ENCODE measurements around the gene SPSB1. TPM values are rescaled to one million over a fixed set of nuclear protein-coding genes. Genes with fewer than 3 reads are reported as not detected.

SPSB1 gene
- total RNA-seq, 6 experiments from 2014 or later: 5.9 to 10.4 (median 8.6) TPM

- H3K9me3 Mint-ChIP-seq: no peaks in the 10 kb centered on the region
- TF ChIP-seq CTCF (IDR thresholded peaks at IDR 0.05): no peak; the same call in none of the 2 replicates
- no peak overlapping the region for H3K4me3 Mint-ChIP-seq
- peaks cover 19% of the 10 kb centered on the region for H3K4me1 Mint-ChIP-seq (ENCODE audit: low read depth)
- H3K36me3 Mint-ChIP-seq (ENCODE audit: low read depth): peaks cover 7% of the 10 kb centered on the region; the same call in 1 of the 2 replicates
- H3K27ac Mint-ChIP-seq: no peak overlapping the region
- no peak for DNase-seq
- H3K27me3 Mint-ChIP-seq (ENCODE audit: insufficient read depth): no peaks in the 10 kb centered on the region; the same call in 1 of the 2 replicates
Observed at GRCh38 chr1:9267352-9267686, 25.4 kb upstream of the SPSB1 start.

- H3K36me3 Mint-ChIP-seq (ENCODE audit: low read depth): peaks cover 7% of the 10 kb centered on the region; the same call in 1 of the 2 replicates
- H3K27ac Mint-ChIP-seq: no peak overlapping the region
- H3K9me3 Mint-ChIP-seq: no peaks in the 10 kb centered on the region
- H3K27me3 Mint-ChIP-seq (ENCODE audit: insufficient read depth): no peaks in the 10 kb centered on the region; the same call in 1 of the 2 replicates
- TF ChIP-seq CTCF (IDR thresholded peaks at IDR 0.05): no peak
- no peak for DNase-seq
- no peak overlapping the region for H3K4me3 Mint-ChIP-seq
- peaks cover 19% of the 10 kb centered on the region for H3K4me1 Mint-ChIP-seq (ENCODE audit: low read depth)
Observed at GRCh38 chr1:9267827-9268581, 24.7 kb upstream of the SPSB1 start.

- TF ChIP-seq CTCF (IDR thresholded peaks at IDR 0.05): no peak
- DNase-seq: no peak
- Mint-ChIP-seq H3K36me3 (ENCODE audit: low read depth) (peaks cover 7% of the 10 kb centered on the region; the same call in 1 of the 2 replicates), H3K27me3 (ENCODE audit: insufficient read depth) (no peaks in the 10 kb centered on the region; the same call in 1 of the 2 replicates), H3K9me3 (no peaks in the 10 kb centered on the region), H3K4me1 (ENCODE audit: low read depth) (peaks cover 19% of the 10 kb centered on the region), H3K4me3 (no peak overlapping the region), H3K27ac (no peak overlapping the region)
Observed at GRCh38 chr1:9269078-9269501, 23.6 kb upstream of the SPSB1 start.

- Mint-ChIP-seq H3K36me3 (ENCODE audit: low read depth) (peaks cover 6% of the 10 kb centered on the region; the same call in 1 of the 2 replicates), H3K4me3 (no peak overlapping the region), H3K9me3 (no peaks in the 10 kb centered on the region), H3K4me1 (ENCODE audit: low read depth) (peaks cover 20% of the 10 kb centered on the region), H3K27ac (no peak overlapping the region), H3K27me3 (ENCODE audit: insufficient read depth) (no peaks in the 10 kb centered on the region; the same call in 1 of the 2 replicates)
- no peak for TF ChIP-seq CTCF (IDR thresholded peaks at IDR 0.05)
- DNase-seq: no peak
Observed at GRCh38 chr1:9269721-9270120, 23.0 kb upstream of the SPSB1 start.

- no peak for DNase-seq
- Mint-ChIP-seq H3K4me1 (ENCODE audit: low read depth) (peaks cover 27% of the 10 kb centered on the region), H3K36me3 (ENCODE audit: low read depth) (no peaks in the 10 kb centered on the region; the same call in 1 of the 2 replicates), H3K9me3 (no peaks in the 10 kb centered on the region), H3K27me3 (ENCODE audit: insufficient read depth) (no peaks in the 10 kb centered on the region), H3K27ac (no peak overlapping the region), H3K4me3 (no peak overlapping the region)
- no peak for TF ChIP-seq CTCF (IDR thresholded peaks at IDR 0.05)
Observed at GRCh38 chr1:9270290-9270883, 22.3 kb upstream of the SPSB1 start.

Data from HFFc6 (cell line).